T-helper 17 cell (primary cell): ENCODE results near the gene IFNG. TPM values are rescaled to one million over a fixed set of nuclear protein-coding genes. Genes with fewer than 3 reads are reported as not detected.

Experiments
- total RNA-seq, 4 donors: library from RNA in 2 of 4; stranded (reverse) in 2 of 4; gene quantifications; one replicate each; pipeline ENCODE4 v1.2.3 and lab custom pipeline; 2022 to 2026

IFNG gene
- total RNA-seq, 2 donors from 2014 or later: 0.99 to 1.2 TPM

Other genes with a start within 250 kb of the IFNG start
- gene IFNG-AS1, start 170.3 kb downstream of the IFNG start, total RNA-seq: under 1 TPM; 0.29 to 0.42 TPM
- gene IL26, start 66.1 kb upstream of the IFNG start, total RNA-seq: under 1 TPM in 1 of 2 donors, not detected in 1; 0.52 TPM
- gene IL22, start 93.9 kb upstream of the IFNG start, total RNA-seq: 1 to 10 TPM in 1 of 2 donors, under 1 TPM in 1; 0.50 to 5.6 TPM
- 10 to 100 TPM; 16.3 to 18.7 TPM for gene MDM1, start 172.6 kb upstream of the IFNG start, total RNA-seq